C4-2B (cell line): ENCODE measurements around the gene RPL6.

Source experiments
- H3K27ac ChIP-seq: fragments of 450-650 bp; 2 replicates; pipeline ENCODE4 v1.5.1; 2017
- ZFX ChIP-seq: fragments of 450-650 bp; IDR thresholded peaks from 2 replicates; pipeline ENCODE4 v1.6.1; 2017
- TF ChIP-seq, protein P1 (sequence below): fragments of 450-650 bp; conservative IDR thresholded peaks from 2 replicates; pipeline ENCODE4 v1.5.1; 2017; ENCODE audit warnings: mild to moderate bottlenecking

Gene RPL6

GRCh38 chr12:112381406-112381882, 28.0 kb downstream of the RPL6 start:
- TF ChIP-seq ZFX: peak; percentile 75
- TF ChIP-seq, protein P1, sequence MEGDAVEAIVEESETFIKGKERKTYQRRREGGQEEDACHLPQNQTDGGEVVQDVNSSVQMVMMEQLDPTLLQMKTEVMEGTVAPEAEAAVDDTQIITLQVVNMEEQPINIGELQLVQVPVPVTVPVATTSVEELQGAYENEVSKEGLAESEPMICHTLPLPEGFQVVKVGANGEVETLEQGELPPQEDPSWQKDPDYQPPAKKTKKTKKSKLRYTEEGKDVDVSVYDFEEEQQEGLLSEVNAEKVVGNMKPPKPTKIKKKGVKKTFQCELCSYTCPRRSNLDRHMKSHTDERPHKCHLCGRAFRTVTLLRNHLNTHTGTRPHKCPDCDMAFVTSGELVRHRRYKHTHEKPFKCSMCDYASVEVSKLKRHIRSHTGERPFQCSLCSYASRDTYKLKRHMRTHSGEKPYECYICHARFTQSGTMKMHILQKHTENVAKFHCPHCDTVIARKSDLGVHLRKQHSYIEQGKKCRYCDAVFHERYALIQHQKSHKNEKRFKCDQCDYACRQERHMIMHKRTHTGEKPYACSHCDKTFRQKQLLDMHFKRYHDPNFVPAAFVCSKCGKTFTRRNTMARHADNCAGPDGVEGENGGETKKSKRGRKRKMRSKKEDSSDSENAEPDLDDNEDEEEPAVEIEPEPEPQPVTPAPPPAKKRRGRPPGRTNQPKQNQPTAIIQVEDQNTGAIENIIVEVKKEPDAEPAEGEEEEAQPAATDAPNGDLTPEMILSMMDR: no peak
- H3K27ac ChIP-seq: peak overlapping the region; percentile 90

DNA sequence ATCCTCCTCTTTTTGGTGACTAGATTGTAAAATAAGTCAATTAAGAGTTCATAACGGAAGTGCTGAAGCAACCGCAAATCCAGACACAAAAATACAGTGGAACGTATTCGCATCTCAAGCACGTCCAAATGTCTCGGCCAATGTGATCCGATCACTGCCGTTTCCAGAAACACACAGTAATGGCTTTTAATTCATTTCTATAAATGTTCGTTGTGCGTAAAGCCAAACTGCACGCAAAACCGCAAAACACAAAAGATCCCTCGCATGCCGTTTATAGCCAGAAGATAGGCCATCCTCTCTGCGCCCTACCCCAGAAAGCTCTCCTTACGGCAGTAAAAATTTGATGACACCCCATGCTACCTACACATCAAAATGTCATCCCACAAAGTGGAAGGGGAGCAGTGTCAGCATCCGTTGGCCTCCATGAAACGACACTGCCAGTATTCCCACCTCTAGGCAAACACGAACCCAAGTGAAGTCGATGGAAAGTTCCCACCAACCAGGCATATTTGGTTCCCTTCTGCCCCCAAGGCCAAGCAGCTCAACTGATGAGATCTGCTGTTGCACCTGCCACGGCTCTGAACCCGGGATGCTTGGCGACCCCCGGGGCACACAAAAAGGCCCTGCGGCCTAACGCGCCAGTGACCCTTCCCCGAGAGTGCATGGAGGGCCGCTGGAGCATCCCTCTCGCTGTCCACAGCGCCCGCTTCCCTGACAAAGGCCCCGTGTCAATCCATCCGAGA, 28.6 kb downstream of the RPL6 start:
- peak overlapping the region; percentile 90 for H3K27ac ChIP-seq
- TF ChIP-seq, protein P1: no peak
- TF ChIP-seq ZFX: no peak

- H3K27ac ChIP-seq: no peak overlapping the region
- TF ChIP-seq, protein P1: no peak
- no peak for TF ChIP-seq ZFX
Observed at GRCh38 chr12:112375105-112375504, 34.3 kb downstream of the RPL6 start.

DNA sequence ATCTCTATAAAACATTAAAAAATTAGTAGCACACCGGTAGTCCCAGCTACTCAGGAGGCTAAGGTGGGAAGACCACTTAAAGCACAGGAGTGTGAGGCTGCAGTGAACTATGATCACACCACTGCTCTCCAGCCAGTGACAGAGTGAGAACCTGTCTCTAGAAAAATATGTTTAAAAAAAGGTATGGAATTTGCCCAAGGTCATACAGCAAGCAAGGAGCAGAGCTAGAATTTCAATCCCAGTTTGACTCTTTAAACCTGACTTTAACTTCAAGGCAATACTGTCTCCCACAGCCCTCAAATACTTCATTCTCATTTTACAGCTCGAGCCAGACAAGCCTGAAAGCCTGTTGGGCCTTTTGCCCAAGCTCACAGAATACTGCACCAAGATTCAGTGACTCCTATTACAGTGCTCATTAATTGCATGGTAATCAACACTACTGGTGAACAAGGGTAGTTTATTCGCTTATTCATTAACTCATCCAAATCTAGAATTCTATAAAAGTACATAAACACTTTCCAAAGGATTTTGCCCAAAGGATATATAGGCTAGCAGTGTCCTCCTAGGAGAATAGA, 35.2 kb downstream of the RPL6 start:
- TF ChIP-seq, protein P1: no peak
- no peak for TF ChIP-seq ZFX
- no peak overlapping the region for H3K27ac ChIP-seq

DNA sequence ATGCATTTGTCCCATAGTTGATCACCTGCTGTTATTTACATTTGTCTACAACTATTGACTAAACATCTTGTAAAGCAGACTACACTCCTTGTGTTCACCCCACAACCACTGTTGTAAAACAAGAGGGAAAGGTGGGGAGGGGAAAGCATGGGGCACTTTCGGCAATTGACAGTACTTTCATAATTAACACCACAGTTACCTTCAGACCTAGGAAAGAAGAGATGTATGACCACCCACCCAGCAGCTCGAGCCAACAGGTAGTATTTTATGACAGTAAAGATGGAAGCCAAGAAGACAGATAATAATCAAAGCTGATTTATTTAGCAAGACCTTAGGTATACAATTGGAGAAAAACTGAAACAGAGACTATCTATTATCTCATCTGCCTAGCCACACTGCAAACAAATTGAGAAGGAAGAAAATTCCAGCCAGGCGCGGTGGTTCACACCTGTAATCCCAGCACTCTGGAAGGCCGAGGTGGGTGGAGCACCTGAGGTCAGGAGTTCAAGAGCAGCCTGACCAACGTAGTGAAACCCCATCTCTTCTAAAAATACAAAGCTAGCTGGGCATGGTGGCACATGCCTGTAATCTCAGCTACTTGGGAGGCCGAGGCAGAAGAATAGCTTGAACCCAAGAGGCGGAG, 38.4 kb downstream of the RPL6 start:
- peak overlapping the region; percentile 16; the same call in 1 of the 2 replicates for H3K27ac ChIP-seq
- TF ChIP-seq, protein P1: no peak
- TF ChIP-seq ZFX: no peak

- TF ChIP-seq, protein P1: no peak
- no peak for TF ChIP-seq ZFX
- H3K27ac ChIP-seq: no peak overlapping the region
Observed at GRCh38 chr12:112370199-112370598, 39.2 kb downstream of the RPL6 start.

GRCh38 chr12:112368856-112369255, 40.5 kb downstream of the RPL6 start:
- no peak overlapping the region for H3K27ac ChIP-seq

More at GRCh38 chr12:112368856-112369255, 40.5 kb downstream of the RPL6 start:
- no peak for TF ChIP-seq ZFX
- TF ChIP-seq, protein P1: no peak
